ENCODE results near the gene DESI2.

DNA sequence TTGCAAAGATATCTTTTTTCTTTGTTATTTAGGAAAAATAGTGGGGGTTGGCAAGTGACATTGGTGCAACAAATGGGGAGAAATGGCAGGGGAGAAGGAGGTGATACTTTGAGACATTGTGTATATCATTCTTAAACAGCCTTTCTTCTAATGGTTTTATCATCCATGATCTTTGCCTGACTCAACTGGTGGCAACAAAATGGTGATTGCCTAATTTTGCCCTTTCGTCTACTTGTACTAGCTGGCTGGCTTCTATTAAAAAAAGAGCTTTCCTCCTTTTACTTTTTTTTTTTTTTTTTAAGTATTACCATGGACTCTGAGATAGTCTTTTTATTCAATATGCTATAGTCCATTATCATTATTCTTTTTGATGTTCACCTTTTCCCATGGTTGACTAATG is 27.7 kb downstream of the DESI2 start:
- TF ChIP-seq, protein P1, sequence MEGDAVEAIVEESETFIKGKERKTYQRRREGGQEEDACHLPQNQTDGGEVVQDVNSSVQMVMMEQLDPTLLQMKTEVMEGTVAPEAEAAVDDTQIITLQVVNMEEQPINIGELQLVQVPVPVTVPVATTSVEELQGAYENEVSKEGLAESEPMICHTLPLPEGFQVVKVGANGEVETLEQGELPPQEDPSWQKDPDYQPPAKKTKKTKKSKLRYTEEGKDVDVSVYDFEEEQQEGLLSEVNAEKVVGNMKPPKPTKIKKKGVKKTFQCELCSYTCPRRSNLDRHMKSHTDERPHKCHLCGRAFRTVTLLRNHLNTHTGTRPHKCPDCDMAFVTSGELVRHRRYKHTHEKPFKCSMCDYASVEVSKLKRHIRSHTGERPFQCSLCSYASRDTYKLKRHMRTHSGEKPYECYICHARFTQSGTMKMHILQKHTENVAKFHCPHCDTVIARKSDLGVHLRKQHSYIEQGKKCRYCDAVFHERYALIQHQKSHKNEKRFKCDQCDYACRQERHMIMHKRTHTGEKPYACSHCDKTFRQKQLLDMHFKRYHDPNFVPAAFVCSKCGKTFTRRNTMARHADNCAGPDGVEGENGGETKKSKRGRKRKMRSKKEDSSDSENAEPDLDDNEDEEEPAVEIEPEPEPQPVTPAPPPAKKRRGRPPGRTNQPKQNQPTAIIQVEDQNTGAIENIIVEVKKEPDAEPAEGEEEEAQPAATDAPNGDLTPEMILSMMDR (IDR thresholded peaks at IDR 0.05) = no peak
- TF ChIP-seq POLR2A (IDR thresholded peaks at IDR 0.05) = no peak
- no peak for TF ChIP-seq POLR2AphosphoS5 (IDR thresholded peaks at IDR 0.05)

Measured in breast epithelium (tissue), 3 donors.